ENCODE results near the gene CLNK. TPM values are rescaled to one million over a fixed set of nuclear protein-coding genes. Genes with fewer than 3 reads are reported as not detected.

Gene CLNK
- polyA plus RNA-seq, 5 donors: 0.22 to 0.59 (median 0.46) TPM

- no peak for DNase-seq
Observed at GRCh38 chr4:10612476-10612875, 72.1 kb downstream of the CLNK start.

- DNase-seq: no peak
Observed at GRCh38 chr4:10611673-10612072, 72.9 kb downstream of the CLNK start.

- DNase-seq: no peak
Observed at GRCh38 chr4:10608501-10609219, 75.9 kb downstream of the CLNK start.

- no peak for DNase-seq
Observed at GRCh38 chr4:10607206-10607605, 77.4 kb downstream of the CLNK start.

- DNase-seq: no peak
Observed at GRCh38 chr4:10606483-10607155, 77.9 kb downstream of the CLNK start.

- no peak for DNase-seq
Observed at GRCh38 chr4:10605746-10606482, 78.7 kb downstream of the CLNK start.

- no peak for DNase-seq
Observed at GRCh38 chr4:10605031-10605430, 79.5 kb downstream of the CLNK start.

- no peak for DNase-seq
Observed at GRCh38 chr4:10599574-10599973, 85.0 kb downstream of the CLNK start.

- DNase-seq: no peak
Observed at GRCh38 chr4:10598829-10599228, 85.7 kb downstream of the CLNK start.

- DNase-seq: no peak
Observed at GRCh38 chr4:10596586-10597290, 87.8 kb downstream of the CLNK start.

- no peak for DNase-seq
Observed at GRCh38 chr4:10593130-10593529, 91.4 kb downstream of the CLNK start.

GRCh38 chr4:10590896-10591295 lies 93.7 kb downstream of the CLNK start:
- no peak for DNase-seq

GRCh38 chr4:10589799-10590198 lies 94.8 kb downstream of the CLNK start:
- no peak for DNase-seq

- no peak for DNase-seq
Observed at GRCh38 chr4:10589321-10589720, 95.2 kb downstream of the CLNK start.

GRCh38 chr4:10587697-10588096 lies 96.9 kb downstream of the CLNK start:
- no peak for DNase-seq

GRCh38 chr4:10587296-10587695 lies 97.3 kb downstream of the CLNK start:
- DNase-seq: no peak

- DNase-seq: peak in 1 of 2 donors; percentile 45
Observed at GRCh38 chr4:10584042-10584441, 100.5 kb downstream of the CLNK start.

GRCh38 chr4:10582951-10583350 lies 101.6 kb downstream of the CLNK start:
- no peak for DNase-seq

- DNase-seq: peak in 1 of 2 donors; percentile 45
Observed at GRCh38 chr4:10582059-10582686, 102.4 kb downstream of the CLNK start.

GRCh38 chr4:10581022-10581421 lies 103.5 kb downstream of the CLNK start:
- no peak for DNase-seq

- DNase-seq: no peak
Observed at GRCh38 chr4:10579648-10580047, 104.9 kb downstream of the CLNK start.
